Hepatic stellate cell (primary cell): ENCODE measurements around the gene DUS1L.

ENCODE experiments used
- DNase-seq: peaks from one replicate; pipeline ENCODE4 v3.0.0; 2011; ENCODE audit warnings: low spot score

The DUS1L gene

GRCh38 chr17:82065638-82066303, at the start of gene DUS1L:
DUS1L (minus strand) TSS chr17:82065804; CDS start chr17:82065059, 745 bp downstream.
- peak; percentile 86 for DNase-seq

DNA sequence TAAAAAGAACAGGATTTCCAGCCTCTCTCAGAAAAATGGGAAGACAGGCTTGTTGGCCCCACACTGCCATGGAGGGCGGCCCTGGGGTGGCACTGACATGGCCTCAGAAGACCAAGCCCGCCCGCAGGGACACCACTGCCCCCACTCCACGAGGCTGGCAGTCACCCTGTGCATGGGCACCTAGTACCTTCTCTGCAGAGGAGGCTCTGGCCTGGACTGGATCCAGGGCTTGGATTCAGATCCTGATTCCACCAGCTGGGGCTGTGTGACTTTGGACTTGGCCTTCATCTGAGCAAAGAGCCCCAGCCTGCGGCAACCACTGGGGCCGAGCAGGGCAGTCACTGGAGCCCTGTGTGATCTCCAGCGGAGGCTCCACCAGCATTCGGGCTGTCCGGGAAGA, 49.3 kb upstream of the DUS1L start:
- DNase-seq: no peak

DNA sequence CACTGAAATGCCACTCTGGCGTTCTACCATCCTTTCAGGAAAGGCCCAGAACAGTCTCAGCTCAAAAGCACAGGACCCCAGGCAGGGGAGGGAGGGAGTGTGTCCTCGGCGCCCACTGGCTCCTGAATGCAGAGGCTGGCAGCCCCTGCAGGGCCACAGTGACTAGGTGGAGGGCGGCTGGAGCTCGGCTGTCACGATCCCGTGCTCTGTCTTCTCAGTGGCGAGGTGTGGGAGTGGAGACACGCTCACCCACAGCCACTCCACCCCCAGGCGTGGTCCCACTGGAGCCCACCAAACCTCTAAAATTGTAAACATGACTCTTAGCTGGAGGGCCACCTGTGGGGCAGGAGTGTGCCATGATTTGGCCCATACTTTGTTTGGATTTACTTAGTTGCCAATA, 48.8 kb upstream of the DUS1L start:
- DNase-seq: no peak

GRCh38 chr17:82113941-82114340, 48.3 kb upstream of the DUS1L start:
- DNase-seq: no peak

DNA sequence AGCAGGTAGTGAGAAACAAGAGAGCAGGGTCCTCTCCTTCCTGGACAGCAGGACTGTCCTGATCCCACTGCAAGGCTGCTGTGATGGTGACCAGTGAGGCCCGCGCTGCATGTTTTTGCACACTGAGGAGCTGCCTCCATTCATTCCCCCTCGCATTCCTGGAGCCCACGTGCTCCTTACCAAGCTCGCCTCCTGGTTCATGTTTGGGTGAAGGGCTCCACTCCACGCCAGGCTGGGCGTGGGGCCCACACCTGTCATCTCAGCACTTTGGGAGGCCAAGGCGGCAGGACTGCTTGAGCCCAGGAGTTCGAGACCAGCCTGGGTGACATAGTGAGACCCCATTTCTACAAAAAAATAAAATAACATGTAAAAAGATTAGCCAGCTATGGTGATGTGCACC, 47.8 kb upstream of the DUS1L start:
- no peak for DNase-seq

DNA sequence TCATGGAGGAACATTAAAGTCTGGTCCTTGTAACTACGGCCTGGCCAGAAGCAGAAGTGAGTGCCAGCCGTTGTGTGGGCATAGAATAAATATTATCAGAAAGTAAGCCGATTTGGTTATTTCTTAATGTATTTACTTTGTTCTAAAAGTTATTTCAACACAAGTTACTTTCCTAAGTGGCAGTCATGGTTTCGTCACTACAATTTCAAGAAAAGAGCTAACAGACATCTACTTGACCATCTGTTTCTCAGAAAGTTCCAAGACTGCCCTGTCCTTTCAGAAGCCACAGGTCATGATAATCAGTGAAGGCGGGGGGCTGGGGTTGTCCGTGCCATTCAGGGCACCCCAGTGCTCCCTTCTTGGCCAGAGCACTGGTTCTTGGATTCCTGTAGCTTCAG, 47.3 kb upstream of the DUS1L start:
- DNase-seq: no peak

DNA sequence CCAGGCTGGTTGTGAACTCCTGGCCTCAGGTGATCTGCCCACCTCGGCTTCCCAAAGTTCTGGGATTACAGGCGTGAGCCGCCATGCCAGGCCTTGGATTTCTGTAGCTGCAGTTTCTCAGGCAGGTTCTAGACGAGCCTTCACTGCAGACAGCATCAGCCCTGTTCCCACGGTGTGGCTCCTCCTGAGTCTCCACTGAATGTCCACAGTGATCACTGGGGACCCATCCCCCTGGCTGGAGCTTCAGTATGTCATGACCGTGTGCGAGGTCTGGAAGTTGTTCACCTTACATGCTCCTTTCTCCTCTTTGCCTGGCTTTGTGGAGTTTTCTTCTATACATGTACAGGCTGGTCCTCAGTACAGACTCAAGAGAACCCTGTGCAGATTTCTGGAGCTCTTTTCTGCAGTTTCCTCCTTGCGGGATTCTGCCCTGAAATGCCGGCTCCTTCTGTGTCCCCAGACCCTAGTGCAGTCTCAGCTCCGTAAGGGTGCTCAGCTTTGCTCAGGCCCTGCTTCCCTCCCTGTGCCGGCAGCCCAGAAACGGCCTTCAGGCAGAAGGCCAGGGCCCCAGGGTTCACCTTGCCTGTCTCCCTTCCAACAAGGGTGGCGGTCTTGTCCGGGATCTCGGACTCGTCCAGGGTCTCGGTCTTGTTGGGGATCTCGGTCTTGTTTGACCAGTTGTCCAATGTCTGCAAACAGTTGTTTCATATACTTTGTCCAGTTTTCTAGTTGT, 46.7 kb upstream of the DUS1L start:
- DNase-seq: no peak

DNA sequence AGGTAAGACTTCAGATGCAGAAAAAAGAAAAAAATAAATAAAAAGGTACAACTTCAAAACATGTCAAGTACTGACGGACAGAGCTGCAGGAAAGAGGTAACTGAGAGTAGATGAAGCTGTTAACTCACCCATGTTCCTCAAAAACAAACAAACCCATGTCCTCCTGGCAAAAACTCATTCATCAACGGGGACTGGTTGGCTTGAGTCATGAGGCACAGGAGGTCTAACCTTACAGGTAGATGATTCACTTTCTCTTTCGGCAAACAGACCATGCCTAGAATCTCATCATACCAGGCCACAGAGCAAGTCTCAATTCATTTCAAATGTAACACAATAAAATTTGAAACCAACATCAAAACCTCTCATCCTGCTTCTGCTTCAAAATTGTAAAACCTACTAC, 44.7 kb upstream of the DUS1L start:
- no peak for DNase-seq

DNA sequence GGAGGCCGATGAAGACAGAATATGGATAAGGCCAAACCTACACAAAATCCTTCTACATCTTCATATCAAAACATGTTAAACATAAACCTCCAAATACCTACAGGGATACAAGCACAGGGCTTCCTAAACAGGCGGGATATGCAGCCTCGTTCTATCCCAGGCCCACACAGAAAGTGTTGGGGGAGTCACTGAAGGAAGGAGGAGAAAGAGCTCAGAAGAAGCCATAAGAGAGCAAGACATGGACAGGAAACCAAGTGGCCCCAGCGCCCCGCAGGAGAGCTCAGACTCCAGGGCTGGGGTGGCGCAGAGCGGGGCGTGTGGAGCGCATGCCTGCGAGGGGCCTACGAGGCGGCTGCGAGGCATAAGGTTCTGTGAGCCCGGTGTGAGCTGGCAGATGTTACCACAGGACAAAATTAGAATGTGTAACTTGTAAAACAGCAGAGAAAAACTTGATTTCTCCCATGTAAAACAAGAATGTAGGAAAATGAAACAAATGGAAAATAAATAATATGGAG, 43.4 kb upstream of the DUS1L start:
- no peak for DNase-seq

GRCh38 chr17:82108496-82108945, 42.9 kb upstream of the DUS1L start:
- no peak for DNase-seq

DNA sequence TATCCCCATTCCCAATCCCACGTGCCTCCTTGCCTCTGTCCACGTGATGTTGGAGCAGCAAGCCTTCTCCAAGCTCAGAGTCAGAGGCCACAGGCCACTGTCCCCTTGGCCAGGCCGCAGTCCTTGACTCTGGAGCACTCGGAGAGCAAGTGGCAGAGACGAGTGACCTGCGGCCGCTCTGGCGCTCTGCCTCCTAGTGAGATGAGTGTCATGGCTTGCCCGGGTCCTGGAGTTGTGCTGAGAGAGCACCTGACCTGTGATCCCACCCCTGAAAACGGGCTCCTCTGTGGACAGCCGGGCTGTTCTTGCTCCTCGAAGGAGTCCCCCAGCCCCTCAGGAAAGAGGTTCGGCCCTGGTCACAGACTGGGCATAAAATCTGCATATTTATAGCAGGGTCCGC, 42.4 kb upstream of the DUS1L start:
- DNase-seq: no peak

DNA sequence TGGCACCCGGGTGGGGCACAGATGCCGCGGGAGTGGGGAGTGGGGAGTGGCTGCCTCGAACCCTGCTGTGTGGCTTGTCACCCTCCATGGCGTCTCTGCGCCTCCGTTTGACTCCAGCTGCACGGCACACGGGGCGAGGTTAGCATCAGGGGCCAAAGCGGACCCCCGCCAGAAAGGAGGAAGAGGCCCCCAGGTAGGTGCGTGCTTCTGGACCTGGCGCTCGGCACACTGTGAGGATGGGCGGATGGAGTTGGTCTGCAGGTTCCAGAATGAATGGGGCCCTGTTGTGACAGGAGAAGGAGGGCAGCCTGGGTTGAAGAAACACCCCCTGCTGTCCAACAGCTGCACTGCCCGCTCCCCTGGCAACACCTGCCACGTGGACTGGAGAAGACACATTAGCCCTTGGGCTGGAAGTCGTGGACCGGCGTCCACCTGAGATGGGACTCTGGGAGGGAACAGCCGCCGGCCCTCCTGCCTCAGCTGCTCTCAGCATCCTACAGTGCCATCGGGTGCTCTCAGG, 41.8 kb upstream of the DUS1L start:
- DNase-seq: no peak

DNA sequence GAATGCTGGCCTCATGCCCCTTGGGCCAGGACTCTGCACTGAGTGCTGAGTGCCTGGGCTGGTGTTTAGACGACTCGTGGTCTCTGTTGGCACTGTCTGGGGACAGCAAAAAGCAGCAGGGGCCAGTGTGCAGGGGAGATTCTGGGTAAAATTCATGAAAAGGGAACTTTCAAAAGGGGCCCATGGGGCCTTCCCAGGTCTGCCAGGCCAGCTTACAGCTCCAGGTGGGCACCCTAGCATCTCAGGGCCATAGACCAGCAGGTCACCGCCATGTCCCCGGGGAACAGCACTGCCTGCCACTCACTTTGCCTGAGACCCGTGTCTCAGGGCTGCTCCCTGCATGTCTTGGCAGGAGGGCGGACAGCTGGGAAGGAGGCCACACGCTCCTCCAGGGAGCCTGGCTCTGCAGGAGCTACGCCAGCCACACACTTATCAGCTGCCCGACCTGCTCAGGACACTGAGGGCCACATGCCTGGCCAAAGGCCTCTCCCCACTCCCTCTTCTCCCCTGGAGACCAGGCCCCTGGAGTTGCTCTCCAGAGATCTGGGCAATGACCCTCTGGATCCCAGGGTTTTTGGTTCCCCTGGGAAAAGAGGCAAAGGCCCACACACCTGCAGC, 41.2 kb upstream of the DUS1L start:
- DNase-seq: no peak

- DNase-seq: peak; percentile 84
Measured at GRCh38 chr17:82105882-82106687, 40.5 kb upstream of the DUS1L start.

DNA sequence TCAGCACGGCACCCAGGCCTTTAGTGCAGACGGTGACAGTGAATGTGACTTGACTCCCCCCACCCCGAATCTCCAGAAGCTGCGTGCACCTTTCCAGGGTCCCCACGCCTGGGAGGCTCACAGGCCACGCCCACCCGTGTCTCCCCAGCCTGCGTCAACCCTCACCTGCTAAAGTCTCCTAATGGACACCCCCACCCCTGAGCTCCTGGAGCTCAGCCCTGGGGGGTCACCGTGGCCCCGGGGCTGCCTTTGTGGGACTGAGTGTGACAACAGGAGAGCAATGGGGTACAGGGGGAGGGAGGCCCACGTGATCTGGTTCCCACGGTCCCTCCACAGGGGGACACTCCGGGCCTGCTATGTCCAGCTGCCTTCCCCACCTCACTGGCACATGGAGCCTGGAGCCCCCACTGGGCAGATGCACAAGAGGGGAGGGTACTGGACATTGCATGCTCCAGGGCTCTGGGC, 39.8 kb upstream of the DUS1L start:
- DNase-seq: no peak

- DNase-seq: no peak
Measured at GRCh38 chr17:82104797-82105416, 39.3 kb upstream of the DUS1L start.

DNA sequence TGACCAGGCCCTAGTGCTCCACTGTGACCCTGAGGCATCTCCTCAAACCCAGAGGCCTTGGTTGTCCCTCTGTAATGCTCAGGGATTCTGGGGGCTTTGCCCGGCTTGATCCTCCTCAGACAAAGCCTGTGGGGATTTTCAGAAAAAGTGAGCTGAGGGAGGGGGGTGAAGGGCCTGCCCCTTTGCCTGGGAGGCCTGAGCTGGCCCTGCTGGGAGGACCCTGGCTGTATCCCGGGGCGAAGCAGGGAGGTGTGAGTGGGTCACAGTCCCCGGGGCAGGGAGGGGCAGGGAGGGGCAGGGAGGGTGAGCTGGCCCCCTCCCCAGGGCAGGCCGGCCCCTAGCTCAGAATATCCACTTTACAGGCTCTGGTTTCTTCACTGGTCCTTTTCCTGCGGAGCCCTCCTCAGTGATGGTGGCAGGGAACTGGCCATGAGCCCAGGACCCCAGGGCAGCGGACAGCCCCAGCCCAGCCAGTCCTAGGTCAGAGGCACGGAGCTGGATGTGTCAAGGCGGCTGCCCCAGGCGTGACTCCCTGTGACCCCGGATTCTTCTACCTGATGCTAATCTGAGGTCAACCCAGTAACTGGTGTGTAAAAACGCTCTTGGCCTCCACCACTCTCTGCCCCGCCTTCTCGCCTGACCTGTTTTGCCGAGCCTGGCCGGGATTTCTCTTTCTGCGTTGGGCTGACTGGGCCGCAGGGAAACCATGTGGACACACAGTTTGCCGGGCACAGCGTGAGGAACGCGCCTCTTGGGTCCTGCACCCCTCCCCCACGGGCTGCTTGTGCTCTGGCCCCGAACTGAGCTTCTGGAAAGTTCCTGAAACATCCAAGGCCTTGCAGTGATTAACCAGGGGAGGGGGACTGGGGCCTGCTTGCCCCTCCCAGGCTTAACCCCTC, 38.2 kb upstream of the DUS1L start:
- no peak for DNase-seq

GRCh38 chr17:82101767-82102679, 36.4 kb upstream of the DUS1L start:
- DNase-seq: no peak

- no peak for DNase-seq
Measured at GRCh38 chr17:82101301-82101715, 35.7 kb upstream of the DUS1L start.
